GM12801 (cell line): ENCODE data around the gene SMYD3.

Experiments
- CTCF ChIP-seq: IDR thresholded peaks from one replicate; pipeline ENCODE4 v1.5.1; 2011; ENCODE audit warnings: control low read depth; ENCODE audit not compliant: insufficient read length; ENCODE audit errors: extremely low read depth

Gene SMYD3

DNA sequence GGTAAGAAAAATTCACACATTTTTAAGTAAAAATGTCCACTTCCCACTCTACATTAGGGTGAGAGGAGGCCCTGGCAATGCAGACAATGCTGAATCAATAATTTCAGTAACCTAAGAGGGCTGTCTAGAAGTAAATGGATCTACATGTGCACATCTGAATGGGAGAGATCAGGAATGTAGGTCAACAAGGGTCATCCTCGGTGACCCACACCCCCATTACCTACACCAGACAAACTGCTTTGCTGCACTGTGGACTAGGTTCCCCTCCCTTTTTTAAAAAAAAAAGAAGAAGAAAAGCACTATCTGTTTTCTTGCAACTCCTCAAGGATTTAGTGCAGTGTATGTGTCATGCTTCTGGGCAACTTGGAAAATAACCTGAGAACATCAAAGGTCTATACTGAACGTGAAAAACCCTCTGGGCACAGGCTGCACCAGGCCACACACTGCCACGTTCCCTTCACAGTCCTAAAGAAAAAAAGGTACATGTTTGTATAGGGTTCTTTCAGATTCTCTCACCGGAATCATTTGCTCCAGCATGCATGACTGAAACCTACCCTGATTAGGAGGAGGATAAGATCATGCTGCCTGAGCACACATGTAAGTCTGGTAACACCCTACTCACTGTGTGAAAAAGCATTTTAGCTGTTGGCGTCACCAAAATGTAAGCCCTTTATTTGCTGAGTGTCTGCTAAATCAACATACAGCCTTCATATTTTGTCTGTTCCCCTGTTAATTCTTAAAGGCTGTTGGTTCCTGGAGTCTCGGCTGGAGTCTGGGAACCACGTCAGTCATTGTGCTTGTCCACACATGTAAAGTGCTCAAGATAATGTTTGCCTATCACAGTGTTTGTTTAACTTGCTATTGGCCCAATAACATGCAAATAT lies 341.0 kb downstream of the SMYD3 start:
- TF ChIP-seq CTCF: no peak

- TF ChIP-seq CTCF: no peak
Measured at GRCh38 chr1:246164764-246165163, 342.3 kb downstream of the SMYD3 start.

DNA sequence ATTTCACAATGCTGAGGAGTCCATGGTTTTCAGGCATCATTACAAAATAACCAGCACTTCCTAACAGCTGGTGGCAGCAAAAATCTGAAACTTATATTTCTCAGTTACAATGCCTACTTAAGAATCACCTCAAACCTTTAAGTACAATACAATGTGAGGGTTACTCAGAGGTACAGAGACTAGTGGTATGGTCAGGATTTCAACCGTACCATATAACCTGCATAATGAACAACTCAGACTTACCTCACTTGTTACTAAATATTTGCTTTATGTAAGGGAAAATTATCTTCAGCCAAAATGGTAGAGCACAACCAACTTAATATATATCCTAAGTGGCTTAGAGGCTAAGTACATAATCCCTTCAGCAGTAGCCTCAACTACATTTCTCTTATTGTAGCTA lies 344.5 kb downstream of the SMYD3 start:
- TF ChIP-seq CTCF: no peak

DNA sequence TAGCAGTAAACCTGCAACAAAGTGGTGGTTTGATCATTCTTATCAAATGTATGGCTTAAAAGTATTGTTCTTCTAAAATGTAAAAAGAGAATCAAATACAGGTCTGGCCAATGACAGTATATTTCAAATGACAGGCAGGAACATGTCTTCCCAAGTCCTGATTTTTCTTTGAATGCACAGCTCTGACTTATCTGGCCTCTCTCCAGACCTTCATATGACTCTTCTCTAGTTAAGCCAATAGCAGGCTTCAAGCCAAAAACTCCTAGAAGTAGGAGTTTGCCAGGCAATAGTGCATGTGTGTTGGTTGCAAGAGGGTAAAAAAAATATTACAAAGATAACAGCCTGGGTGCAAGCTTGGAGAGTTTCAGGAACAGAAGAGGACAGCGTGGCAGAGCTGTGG lies 345.5 kb downstream of the SMYD3 start:
- no peak for TF ChIP-seq CTCF

DNA sequence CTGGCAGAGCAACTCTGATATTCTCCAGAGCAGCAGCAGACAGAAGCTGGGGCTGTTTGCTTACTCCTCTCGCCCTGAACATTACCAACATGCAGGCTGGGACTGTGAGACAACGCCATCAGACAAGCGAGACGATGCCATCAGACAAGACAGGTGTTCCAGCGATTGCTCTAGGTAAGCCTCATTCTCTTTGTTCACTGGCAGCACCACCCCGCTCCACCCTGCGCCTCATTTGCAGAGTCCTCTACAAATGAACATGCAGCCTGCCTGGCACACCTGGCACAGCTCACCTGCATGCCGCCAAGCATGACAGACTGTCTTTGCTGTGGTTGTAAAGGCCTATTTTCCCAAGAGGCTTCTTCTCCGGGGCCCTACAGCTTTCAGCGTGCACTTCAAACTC lies 346.2 kb downstream of the SMYD3 start:
- no peak for TF ChIP-seq CTCF

GRCh38 chr1:246160374-246160773 lies 346.7 kb downstream of the SMYD3 start:
- TF ChIP-seq CTCF: no peak

DNA sequence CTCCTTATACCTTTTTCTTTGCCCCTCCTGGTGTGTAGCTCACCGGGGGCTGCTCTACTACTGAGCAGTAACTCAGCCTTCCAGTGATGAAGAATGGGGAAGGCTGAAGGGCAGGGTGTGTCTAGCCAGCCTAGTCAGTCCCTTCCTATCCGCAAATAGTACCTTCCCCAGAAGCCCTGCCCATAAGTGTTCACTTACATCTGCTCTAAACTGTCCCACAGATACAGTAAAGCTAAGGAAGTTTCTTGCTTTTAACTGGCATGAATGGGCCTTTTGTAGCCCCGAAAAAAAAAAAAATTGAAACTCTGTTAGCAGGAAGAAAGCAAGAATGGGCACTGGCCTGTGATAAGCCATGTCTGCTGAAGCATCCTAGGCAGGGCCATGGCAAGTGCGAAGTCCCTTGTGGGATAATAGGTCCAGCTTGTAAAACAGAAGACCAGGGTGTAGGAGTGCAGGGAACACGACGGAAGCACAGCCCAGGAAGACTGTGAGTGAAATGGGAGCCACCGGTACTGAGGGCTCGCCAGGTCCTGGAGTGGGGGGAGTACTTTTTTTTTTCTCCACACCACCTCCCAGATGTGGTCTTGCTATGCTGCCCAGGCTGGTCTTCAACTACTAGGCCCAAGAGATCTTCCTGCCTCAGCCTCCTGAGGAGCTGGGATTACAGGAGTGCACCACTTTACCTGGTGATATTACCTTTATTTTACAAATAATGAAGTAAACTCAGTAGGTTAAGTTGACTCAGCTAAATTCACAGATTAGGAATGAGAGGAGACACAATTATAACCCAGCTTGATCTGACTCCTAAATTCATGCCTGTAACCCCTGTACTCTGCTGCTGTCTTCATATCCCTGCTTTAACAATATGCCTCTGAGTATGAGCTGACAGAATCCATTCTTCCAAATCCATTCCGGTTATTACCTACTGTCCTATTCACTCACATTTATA lies 347.5 kb downstream of the SMYD3 start:
- TF ChIP-seq CTCF: no peak
